ENCODE measurements around the gene GP5. TPM values are rescaled to one million over a fixed set of nuclear protein-coding genes. Genes with fewer than 3 reads are reported as not detected.

The GP5 gene
- polyA plus RNA-seq, 2 of the 4 experiments (the other 2 are of a cell fraction), result not detected

Other genes starting within 250 kb of the GP5 start
- gene CPN2, start 47.9 kb downstream of the GP5 start, polyA plus RNA-seq (2011; rRNA removed), result not detected in 2 replicates
- gene CPN2, start 47.9 kb downstream of the GP5 start, polyA plus RNA-seq (2017; fragmentation: RNase III; extraction: RNeasy Plus Mini Kit Qiagen cat#74134 plus additional on column Dnase treatment), result not detected in 3 replicates
- 0.05 TPM in 2 replicates for gene LRRC15, start 29.5 kb downstream of the GP5 start, polyA plus RNA-seq (2011; rRNA removed)
- 0.08 to 0.14 TPM (median 0.13 TPM) in 3 replicates for gene LRRC15, start 29.5 kb downstream of the GP5 start, polyA plus RNA-seq (2017; fragmentation: RNase III; extraction: RNeasy Plus Mini Kit Qiagen cat#74134 plus additional on column Dnase treatment)
- 84.5 and 102 TPM in 2 replicates for gene ATP13A3, start 87.7 kb upstream of the GP5 start, polyA plus RNA-seq (2011; rRNA removed)
- 57.2 to 64.2 TPM (median 63.6 TPM) in 3 replicates for gene ATP13A3, start 87.7 kb upstream of the GP5 start, polyA plus RNA-seq (2017; fragmentation: RNase III; extraction: RNeasy Plus Mini Kit Qiagen cat#74134 plus additional on column Dnase treatment)
- 16.0 and 20.9 TPM in 2 replicates for gene TMEM44, start 234.2 kb upstream of the GP5 start, polyA plus RNA-seq (2011; rRNA removed)
- gene TMEM44, start 234.2 kb upstream of the GP5 start, polyA plus RNA-seq (2017; fragmentation: RNase III; extraction: RNeasy Plus Mini Kit Qiagen cat#74134 plus additional on column Dnase treatment), result 13.9 to 17.0 TPM (median 16.6 TPM) in 3 replicates

Measured in A549 (cell line).